GM12872 (cell line): ENCODE results near the gene NIM1K.

Experiments
- CTCF ChIP-seq: IDR thresholded peaks from 3 replicates; pipeline ENCODE4 v1.5.1; 2011; ENCODE audit warnings: low read depth, mild to moderate bottlenecking, low read length, moderate library complexity; ENCODE audit not compliant: insufficient read depth

The NIM1K gene

GRCh38 chr5:43290726-43291125, 98.7 kb downstream of the NIM1K start:
- no peak for TF ChIP-seq CTCF

- no peak for TF ChIP-seq CTCF
Observed at GRCh38 chr5:43294226-43294625, 102.2 kb downstream of the NIM1K start.

- no peak for TF ChIP-seq CTCF
Observed at GRCh38 chr5:43295202-43295601, 103.2 kb downstream of the NIM1K start.

GRCh38 chr5:43296835-43297234, 104.8 kb downstream of the NIM1K start:
- no peak for TF ChIP-seq CTCF

- TF ChIP-seq CTCF, result no peak
Observed at GRCh38 chr5:43298443-43298842, 106.4 kb downstream of the NIM1K start.

GRCh38 chr5:43300112-43300511, 108.1 kb downstream of the NIM1K start:
- no peak for TF ChIP-seq CTCF

GRCh38 chr5:43301653-43302091, 109.6 kb downstream of the NIM1K start:
- no peak for TF ChIP-seq CTCF

GRCh38 chr5:43302481-43302880, 110.5 kb downstream of the NIM1K start:
- TF ChIP-seq CTCF, result no peak
